ENCODE results near the gene GPR161. TPM values are rescaled to one million over a fixed set of nuclear protein-coding genes. Genes with fewer than 3 reads are reported as not detected.
"Not testable (repeated sequence)": the region's sequence is repeated elsewhere in the genome, so short reads cannot be mapped to it uniquely, and the experiment has no call there.

Gene GPR161
- total RNA-seq, 2 donors from 2014 or later, result 0.05 to 0.42 TPM

DNA sequence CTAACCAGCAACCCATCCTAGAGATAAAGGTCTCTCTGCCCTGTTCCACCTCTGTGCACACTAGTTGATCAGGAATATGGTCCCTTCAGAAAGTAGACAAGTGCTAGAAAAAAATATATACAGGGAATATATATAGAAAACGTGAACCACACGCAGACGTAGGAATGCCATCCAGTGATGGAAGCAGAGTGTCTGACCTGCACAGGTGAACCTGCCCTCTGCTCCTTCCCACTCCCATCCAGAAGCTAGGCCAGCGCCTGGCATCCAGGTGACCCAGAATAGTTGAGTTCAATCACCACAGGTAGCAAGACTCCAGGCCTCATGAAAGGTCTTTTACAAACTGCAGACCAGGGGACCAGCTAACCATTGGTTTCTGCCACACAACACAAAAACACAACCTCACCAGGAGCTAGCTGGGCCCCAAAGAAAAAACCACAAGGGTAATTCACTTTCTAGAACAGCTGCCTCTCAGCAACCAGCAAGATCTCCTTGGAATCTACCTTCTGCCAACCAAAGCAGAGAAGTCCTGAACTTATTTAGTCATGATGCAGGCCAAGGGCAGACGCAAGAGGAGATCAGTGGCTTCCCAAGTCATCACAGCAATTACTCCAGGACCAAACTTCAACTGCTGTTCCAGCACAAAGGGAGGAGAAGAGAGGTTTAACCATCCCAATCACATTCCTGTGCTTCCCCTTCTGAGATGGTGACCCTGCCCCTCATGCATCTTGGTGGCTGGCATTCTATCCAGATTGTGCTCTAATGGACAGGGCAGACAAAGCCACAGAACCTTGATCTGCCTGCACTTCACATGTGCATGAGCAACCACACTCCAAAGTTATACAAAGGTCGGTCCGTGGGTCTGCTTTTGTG lies 53.0 kb downstream of the GPR161 start:
- H3K36me3 Mint-ChIP-seq, result no peaks in the 10 kb centered on the region
- H3K4me3 Mint-ChIP-seq, result no peak overlapping the region
- DNase-seq (ENCODE audit: low spot score), result no peak
- H3K27ac Mint-ChIP-seq, result no peak overlapping the region
- H3K9me3 Mint-ChIP-seq, result no peaks in the 10 kb centered on the region
- peaks cover 0 to 5% of the 10 kb centered on the region in 2 donors for H3K27me3 Mint-ChIP-seq
- ATAC-seq, result no peak
- no peaks in the 10 kb centered on the region for H3K4me1 Mint-ChIP-seq (ENCODE audit: low read depth in 2 of 2)

DNA sequence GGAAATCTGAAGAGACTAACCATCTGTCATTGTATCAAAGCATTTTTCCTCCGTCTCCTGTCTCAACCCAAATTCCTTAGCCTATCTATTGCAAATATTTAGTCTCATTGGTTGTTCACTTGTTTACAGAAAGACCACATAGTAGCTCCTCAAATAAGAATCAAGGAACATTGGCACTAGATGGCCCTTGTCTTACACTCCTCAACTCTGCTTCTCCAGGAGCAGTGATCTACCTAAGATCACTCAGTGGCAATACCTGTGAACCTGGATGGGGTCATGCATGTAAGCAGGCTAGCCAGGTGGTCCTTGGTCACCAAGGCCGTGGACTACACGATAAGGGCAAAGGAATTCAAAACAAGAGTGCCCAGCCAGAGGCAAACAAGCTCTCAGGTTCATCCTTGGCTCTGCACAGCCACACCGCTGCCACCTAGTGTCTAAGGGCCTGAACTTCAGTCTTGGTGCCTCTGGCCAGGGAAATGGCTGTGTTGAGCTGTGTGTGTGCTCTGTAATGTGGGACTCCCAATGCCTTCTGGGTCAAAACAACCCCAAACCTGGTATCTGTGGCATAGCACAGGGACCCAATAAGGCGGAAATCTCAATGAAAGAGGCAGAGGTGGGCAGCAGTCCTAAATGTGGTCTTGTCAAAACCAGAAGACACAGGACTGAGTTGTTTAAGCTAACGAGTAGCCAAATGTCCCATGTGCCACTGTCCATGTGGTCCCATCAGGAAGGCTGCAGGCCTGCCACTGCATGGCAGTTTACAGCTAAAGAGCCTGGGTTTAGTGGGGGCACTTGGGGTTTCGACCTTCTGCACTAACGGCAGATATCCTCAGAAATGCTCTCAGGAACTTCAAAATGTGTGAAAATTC lies 54.5 kb downstream of the GPR161 start:
- DNase-seq (ENCODE audit: low spot score), result no peak
- Mint-ChIP-seq H3K4me1 (ENCODE audit: low read depth in 2 of 2) (no peaks in the 10 kb centered on the region), H3K4me3 (no peak overlapping the region), H3K27me3 (no peaks in the 10 kb centered on the region), H3K27ac (no peak overlapping the region), H3K9me3 (no peaks in the 10 kb centered on the region), H3K36me3 (no peaks in the 10 kb centered on the region)
- peak; percentile 82 to 87 for ATAC-seq

DNA sequence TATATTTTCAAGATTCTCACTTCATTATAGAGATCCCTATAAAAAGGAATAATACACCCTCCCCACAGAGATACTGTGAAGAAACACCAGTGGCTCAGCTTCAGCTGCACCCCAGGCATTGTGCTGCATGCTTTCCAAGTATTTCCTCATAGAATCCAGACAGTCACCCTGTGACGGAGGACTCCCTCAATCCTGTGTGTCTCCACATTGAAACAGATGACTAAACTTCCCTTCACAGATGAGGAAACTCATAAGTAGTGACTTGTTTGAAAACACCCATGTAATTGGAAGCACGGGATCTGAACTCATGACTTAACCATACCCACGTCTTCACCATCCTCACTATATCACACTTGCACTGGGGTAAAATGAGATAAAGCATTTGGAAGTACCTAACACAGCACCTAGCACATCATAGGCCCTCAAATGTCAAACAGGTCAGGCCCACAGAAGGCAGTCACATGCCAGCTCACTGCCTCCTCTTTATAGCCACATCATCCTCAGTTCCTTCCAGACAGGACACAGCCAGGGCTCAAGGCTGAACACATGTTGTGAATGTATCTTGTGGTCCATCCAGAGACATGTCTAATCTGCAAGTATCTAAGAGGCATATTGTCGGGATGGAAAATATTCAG lies 55.2 kb downstream of the GPR161 start:
- DNase-seq (ENCODE audit: low spot score) (no peak), ATAC-seq (no peak)
- Mint-ChIP-seq H3K27me3 (no peaks in the 10 kb centered on the region), H3K9me3 (no peaks in the 10 kb centered on the region), H3K36me3 (peaks cover 5% of the 10 kb centered on the region), H3K27ac (no peak overlapping the region), H3K4me3 (no peak overlapping the region), H3K4me1 (ENCODE audit: low read depth in 2 of 2) (no peaks in the 10 kb centered on the region)

DNA sequence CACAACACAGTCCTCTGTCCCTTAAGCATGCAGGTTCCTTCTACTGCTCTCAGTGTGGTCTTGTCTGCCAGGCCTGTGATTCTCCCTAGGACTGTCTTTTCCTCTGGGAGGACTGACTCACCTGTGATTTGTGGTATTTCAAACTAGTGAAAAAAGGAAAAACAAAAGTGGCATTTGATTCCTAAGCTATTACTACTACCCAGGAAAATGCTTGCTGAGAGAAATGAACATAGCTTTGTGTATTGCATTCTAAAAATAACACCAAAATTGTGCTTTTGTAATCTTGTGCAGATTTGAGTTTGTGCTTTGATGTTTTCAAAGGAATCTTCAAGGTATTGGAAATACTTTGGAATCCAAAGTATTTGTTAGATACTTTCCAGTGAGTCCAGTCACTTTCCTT lies 57.0 kb downstream of the GPR161 start:
- H3K4me3 Mint-ChIP-seq, result no peak overlapping the region
- no peak overlapping the region for H3K27ac Mint-ChIP-seq
- H3K4me1 Mint-ChIP-seq (ENCODE audit: low read depth in 2 of 2), result no peaks in the 10 kb centered on the region
- no peaks in the 10 kb centered on the region for H3K9me3 Mint-ChIP-seq
- DNase-seq (ENCODE audit: low spot score) (no peak), ATAC-seq (no peak)
- peaks cover 7% of the 10 kb centered on the region for H3K36me3 Mint-ChIP-seq
- no peaks in the 10 kb centered on the region for H3K27me3 Mint-ChIP-seq

DNA sequence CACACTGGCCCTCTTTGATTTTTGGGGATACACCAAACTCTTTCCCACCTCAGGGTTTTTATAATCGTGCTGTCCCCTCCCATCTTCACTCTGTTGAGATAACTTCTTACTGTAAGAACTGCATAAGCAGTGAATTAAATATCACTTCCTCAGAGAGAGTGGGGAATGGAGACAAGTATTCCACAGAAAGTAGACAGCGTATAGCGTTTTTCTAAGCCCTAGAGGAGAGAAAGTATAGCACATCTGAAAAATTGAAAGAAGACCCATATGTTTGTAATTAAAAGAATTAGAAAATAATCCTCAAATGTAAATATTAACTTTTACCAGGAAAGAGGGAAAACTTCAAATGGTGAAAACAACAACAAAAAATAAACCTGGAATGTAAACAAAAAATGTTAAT lies 67.3 kb downstream of the GPR161 start:
- no peaks in the 10 kb centered on the region for H3K9me3 Mint-ChIP-seq
- no peaks in the 10 kb centered on the region for H3K4me1 Mint-ChIP-seq (ENCODE audit: low read depth in 2 of 2)
- DNase-seq (ENCODE audit: low spot score), result no peak
- ATAC-seq, result no peak
- no peak overlapping the region for H3K4me3 Mint-ChIP-seq
- no peak overlapping the region for H3K27ac Mint-ChIP-seq
- H3K36me3 Mint-ChIP-seq, result peaks cover 18% of the 10 kb centered on the region
- no peaks in the 10 kb centered on the region for H3K27me3 Mint-ChIP-seq

DNA sequence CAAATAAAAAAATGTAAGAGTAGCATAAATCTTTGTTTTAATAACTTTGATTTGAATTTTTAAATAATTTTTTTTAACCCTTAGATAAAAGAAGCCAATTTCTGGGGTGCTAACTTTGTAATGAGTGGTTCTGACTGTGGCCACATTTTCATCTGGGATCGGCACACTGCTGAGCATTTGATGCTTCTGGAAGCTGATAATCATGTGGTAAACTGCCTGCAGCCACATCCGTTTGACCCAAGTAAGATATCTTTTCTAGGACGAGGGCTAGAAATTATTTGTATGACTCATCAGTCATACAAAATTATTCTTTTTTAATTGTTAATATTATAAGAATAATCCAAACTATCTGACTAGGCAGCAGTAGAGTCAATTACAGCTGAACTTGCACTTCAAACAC lies 71.2 kb downstream of the GPR161 start:
- no peak for DNase-seq (ENCODE audit: low spot score)
- no peak overlapping the region for H3K27ac Mint-ChIP-seq
- peaks cover 7% of the 10 kb centered on the region for H3K36me3 Mint-ChIP-seq
- peaks cover 0 to 2% of the 10 kb centered on the region in 2 donors for H3K4me1 Mint-ChIP-seq (ENCODE audit: low read depth in 2 of 2)
- H3K4me3 Mint-ChIP-seq, result no peak overlapping the region
- no peaks in the 10 kb centered on the region for H3K9me3 Mint-ChIP-seq
- H3K27me3 Mint-ChIP-seq, result no peaks in the 10 kb centered on the region
- no peak for ATAC-seq

DNA sequence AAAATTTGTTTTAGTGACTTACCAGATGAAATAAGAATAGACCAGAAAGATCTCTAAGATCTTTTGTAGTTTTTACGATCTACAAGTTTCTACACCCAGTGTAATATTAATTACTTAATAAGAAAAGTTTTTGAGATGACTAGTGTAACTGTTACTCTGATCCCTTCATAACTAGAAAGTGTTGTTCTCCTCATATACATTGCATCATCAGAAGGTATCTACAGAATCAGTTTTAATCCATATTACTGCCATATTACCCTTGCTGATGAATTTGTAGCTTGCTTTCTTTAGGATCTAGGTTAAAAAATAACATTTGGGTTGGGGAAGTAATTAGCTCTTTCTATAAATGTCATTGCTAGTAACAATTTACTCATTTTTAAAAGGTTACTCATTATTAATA lies 72.5 kb downstream of the GPR161 start:
- peaks cover 0 to 2% of the 10 kb centered on the region in 2 donors for H3K4me1 Mint-ChIP-seq (ENCODE audit: low read depth in 2 of 2)
- no peaks in the 10 kb centered on the region for H3K27me3 Mint-ChIP-seq
- H3K36me3 Mint-ChIP-seq, result peaks cover 7% of the 10 kb centered on the region
- ATAC-seq (no peak), DNase-seq (ENCODE audit: low spot score) (no peak)
- no peak overlapping the region for H3K4me3 Mint-ChIP-seq
- no peak overlapping the region for H3K27ac Mint-ChIP-seq
- no peaks in the 10 kb centered on the region for H3K9me3 Mint-ChIP-seq

DNA sequence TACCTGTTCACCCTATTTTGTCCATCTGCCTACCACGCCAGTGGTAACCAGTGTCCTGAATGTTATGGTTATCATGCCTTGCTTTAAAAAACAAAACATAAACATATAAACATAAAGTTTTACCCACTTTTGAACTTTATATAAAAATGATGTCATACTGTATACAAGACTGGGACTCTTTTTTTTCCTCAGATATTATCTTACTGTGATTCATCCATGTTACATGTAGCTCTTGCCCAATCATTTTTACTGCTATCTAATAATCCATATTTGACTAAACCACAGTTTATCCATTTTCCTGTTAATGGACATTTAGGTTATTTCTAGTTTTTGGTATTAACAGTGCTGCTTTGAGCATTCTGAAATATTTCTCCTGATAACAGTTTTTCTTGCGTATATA lies 78.8 kb downstream of the GPR161 start:
- H3K27me3 Mint-ChIP-seq, result no peaks in the 10 kb centered on the region
- H3K4me1 Mint-ChIP-seq (ENCODE audit: low read depth in 2 of 2), result peaks cover 0 to 7% of the 10 kb centered on the region in 2 donors
- no peak overlapping the region for H3K4me3 Mint-ChIP-seq
- ATAC-seq, result no peak
- H3K27ac Mint-ChIP-seq, result no peak overlapping the region
- H3K9me3 Mint-ChIP-seq, result no peaks in the 10 kb centered on the region
- H3K36me3 Mint-ChIP-seq, result no peaks in the 10 kb centered on the region
- no peak for DNase-seq (ENCODE audit: low spot score)

DNA sequence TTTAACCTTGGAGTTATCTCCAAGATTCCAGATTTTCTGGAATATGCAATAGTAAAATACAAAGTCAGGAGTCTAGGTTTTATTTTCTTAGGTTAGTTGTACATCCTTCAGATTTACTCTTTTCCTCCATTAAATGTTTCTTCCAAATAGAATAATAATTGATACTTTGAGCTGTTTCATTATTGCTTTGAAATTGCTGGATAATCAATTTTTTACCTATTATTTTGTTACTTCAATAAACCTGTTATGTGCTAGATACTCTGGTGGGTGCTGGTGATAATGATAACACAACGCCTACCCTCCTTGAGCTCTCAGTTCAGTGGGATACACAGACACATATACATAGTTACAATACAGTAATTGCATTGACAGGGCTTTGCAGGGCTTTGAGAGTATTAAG lies 79.4 kb downstream of the GPR161 start:
- DNase-seq (ENCODE audit: low spot score) (no peak), ATAC-seq (no peak)
- no peaks in the 10 kb centered on the region for H3K36me3 Mint-ChIP-seq
- no peak overlapping the region for H3K4me3 Mint-ChIP-seq
- no peak overlapping the region for H3K27ac Mint-ChIP-seq
- peaks cover 0 to 7% of the 10 kb centered on the region in 2 donors for H3K4me1 Mint-ChIP-seq (ENCODE audit: low read depth in 2 of 2)
- H3K27me3 Mint-ChIP-seq, result no peaks in the 10 kb centered on the region
- no peaks in the 10 kb centered on the region for H3K9me3 Mint-ChIP-seq

DNA sequence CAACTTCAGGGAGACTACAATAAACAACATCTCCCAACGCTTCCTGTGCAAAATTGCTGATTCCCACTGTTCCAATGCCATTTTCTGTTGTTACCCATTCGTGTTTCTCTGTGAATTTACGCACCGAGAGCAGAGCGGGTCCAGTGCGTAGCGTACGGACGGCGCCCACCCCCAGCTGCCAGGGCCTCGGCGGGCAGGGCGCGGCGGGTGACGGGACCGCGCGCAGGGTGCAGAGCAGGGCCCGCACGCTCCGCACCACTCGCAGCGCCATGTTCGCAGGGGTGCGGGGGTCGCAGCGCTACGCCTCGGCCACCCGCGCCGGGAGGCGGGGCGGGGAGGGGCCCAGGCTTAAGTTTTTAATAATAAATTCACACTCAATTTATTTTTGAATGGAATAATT lies 80.6 kb downstream of the GPR161 start:
- H3K9me3 Mint-ChIP-seq; H3K27me3 Mint-ChIP-seq; H3K27ac Mint-ChIP-seq; H3K4me1 Mint-ChIP-seq (ENCODE audit: low read depth in 2 of 2); DNase-seq (ENCODE audit: low spot score); H3K36me3 Mint-ChIP-seq; H3K4me3 Mint-ChIP-seq: not testable (repeated sequence)
- ATAC-seq, result peak; percentile 79 to 84

DNA sequence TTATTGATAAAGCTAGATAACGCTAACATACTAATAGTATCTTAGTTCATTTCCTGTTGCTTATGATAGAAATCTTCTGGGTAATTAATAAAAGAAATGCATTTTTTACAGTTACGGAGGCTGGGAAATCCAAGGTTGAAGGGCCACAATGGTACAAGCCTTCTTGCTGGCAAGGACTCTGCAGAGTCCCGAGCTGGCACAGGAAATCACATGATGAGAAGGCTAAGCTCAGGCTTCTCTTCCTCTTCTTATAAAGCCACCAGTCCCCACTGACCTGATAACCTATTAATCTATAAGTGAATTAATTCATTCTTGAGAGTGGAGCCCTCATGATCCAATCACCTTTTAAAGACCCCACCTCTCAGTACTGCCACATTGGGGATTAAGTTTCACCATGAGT lies 82.6 kb downstream of the GPR161 start:
- Mint-ChIP-seq H3K4me3 (no peak overlapping the region), H3K27ac (peak overlapping the region in 1 of 2 donors; percentile 33), H3K9me3 (no peaks in the 10 kb centered on the region), H3K27me3 (no peaks in the 10 kb centered on the region), H3K36me3 (no peaks in the 10 kb centered on the region), H3K4me1 (ENCODE audit: low read depth in 2 of 2) (peaks cover 0 to 4% of the 10 kb centered on the region in 2 donors)
- DNase-seq (ENCODE audit: low spot score), result no peak
- ATAC-seq, result no peak

DNA sequence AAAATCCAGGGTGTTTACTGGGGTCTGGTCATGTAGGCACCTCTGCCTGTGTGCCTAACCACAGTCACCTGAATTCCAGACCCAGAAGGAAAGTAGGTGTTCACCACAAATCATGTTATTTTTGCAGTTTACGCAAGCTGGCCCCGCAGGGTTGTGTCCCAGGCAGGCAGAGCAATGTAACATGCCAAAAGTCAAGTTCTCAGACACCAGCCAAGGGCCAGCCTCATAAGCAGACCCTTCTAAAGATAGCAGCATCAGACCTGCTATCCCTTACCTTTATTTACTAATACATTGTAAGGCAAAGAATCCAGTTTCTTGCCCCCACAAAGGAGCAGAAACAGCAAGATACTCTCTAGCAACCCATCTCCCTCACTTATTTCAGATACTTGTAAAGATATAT lies 83.0 kb downstream of the GPR161 start:
- Mint-ChIP-seq H3K27me3 (no peaks in the 10 kb centered on the region), H3K4me3 (no peak overlapping the region)
- DNase-seq (ENCODE audit: low spot score), result no peak

DNA sequence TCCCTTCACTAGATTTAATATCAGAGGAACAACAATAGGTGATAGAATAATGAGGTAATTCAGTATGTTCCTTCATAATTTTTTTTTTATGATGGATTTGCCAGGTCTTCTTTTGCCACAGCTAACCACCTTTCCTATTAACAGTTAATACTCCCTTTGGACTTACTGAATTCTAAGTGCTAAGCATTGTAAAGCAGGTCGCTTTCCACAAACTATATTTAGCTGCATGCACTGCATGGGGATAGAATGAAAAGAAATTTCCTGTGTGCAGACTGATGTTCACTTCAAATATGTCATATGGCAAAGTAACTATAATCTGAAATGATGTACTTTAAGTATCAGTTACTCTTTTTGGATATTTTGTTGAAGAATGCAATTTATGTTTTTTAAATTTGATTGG lies 85.8 kb downstream of the GPR161 start:
- Mint-ChIP-seq H3K36me3 (no peaks in the 10 kb centered on the region), H3K27ac (no peak overlapping the region)

More for the DNA sequence above, 83.0 kb downstream of the GPR161 start:
- peak overlapping the region in 1 of 2 donors; percentile 33 for H3K27ac Mint-ChIP-seq
- no peaks in the 10 kb centered on the region for H3K9me3 Mint-ChIP-seq
- no peaks in the 10 kb centered on the region for H3K36me3 Mint-ChIP-seq
- ATAC-seq, result no peak
- H3K4me1 Mint-ChIP-seq (ENCODE audit: low read depth in 2 of 2), result peaks cover 0 to 4% of the 10 kb centered on the region in 2 donors

DNA sequence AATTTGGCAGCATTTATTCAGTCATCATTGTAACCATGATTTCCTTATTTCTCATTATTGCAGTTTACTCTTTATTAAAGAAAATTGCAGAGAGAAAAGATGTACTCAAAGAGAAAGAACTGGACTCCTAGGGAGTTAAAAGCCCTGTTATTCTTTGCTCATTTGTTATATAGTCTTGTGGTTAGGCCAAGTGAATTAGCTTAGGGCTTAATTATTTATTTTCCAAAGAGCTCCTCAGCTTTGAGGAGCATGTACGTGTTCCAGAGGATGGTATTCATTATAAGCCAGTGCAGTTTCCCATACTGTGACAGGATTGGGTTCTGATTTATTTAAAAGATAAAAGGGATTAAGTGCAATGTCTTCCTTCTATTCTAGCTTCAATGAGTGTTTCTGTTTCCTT lies 86.4 kb downstream of the GPR161 start:
- ATAC-seq (no peak), DNase-seq (ENCODE audit: low spot score) (no peak)
- no peaks in the 10 kb centered on the region for H3K27me3 Mint-ChIP-seq
- H3K9me3 Mint-ChIP-seq, result no peaks in the 10 kb centered on the region
- no peak overlapping the region for H3K27ac Mint-ChIP-seq
- peaks cover 0 to 4% of the 10 kb centered on the region in 2 donors for H3K4me1 Mint-ChIP-seq (ENCODE audit: low read depth in 2 of 2)
- no peak overlapping the region for H3K4me3 Mint-ChIP-seq
- no peaks in the 10 kb centered on the region for H3K36me3 Mint-ChIP-seq

More for the DNA sequence above, 85.8 kb downstream of the GPR161 start:
- Mint-ChIP-seq H3K9me3 (no peaks in the 10 kb centered on the region), H3K27me3 (no peaks in the 10 kb centered on the region), H3K4me1 (ENCODE audit: low read depth in 2 of 2) (peaks cover 0 to 4% of the 10 kb centered on the region in 2 donors), H3K4me3 (no peak overlapping the region)
- DNase-seq (ENCODE audit: low spot score), result no peak
- ATAC-seq, result no peak

All from natural killer cell treated with Interleukin-12 subunit alpha and Interleukin-12 subunit beta and Interleukin-15 and Interleukin-18, amount 100 ng/mL, for 72 hours (primary cell).